GM18511 (cell line): ENCODE measurements around the gene PLEKHA5.
A peak's percentile ranks its signal among the peaks of the same experiment; 100 is the strongest.
"Not testable (repeated sequence)": the region's sequence is repeated elsewhere in the genome, so short reads cannot be mapped to it uniquely, and the experiment has no call there.

Experiments used
- ATAC-seq: cut with Tn5 transposase; IDR thresholded peaks from one replicate; pipeline ENCODE4 v1.9.1; 2021; ENCODE audit warnings: mild to moderate bottlenecking, moderate library complexity; ENCODE audit not compliant: unreplicated experiment

Gene PLEKHA5

GRCh38 chr12:19311165-19311564, 181.6 kb downstream of the PLEKHA5 start:
- ATAC-seq, result no peak

GRCh38 chr12:19312637-19313036, 183.1 kb downstream of the PLEKHA5 start:
- no peak for ATAC-seq

DNA sequence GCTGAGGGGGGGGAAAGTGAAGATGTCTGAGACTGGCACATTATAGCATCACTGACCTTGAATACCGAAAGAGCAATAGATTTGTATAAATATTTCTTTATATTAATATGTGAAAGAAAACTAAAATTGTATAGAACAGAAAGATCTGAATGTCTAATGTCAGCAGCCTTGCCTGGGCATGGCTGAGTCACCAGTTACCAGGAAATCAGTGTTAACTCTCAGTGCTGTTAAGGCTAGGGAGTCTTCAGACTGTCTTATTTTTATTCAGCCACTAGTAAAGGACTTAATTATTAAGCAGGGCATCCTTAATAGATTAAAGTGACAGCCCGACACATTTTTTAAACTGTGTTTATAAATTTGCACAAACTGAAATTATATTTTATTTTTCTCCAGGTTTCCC, 186.9 kb downstream of the PLEKHA5 start:
- no peak for ATAC-seq

GRCh38 chr12:19322376-19322775, 192.8 kb downstream of the PLEKHA5 start:
- no peak for ATAC-seq

DNA sequence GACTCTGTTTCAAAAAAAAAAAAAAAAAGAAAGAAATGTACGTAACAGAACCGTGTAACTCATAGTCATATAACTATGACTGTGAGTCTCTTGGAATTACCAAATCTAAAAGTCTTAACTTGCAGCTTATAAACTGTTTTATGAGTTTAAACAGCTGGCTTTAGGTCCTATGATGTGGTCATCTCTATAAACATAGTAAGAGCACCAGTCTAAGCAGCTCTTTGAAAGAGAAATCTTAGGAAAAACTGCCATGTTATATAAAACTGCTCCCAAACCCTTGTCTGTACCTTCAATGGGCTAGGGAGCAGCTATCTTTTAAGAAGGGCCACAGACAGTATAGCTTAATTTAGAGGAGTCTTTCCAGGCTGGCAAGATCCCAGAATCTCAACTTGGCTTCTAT, 194.3 kb downstream of the PLEKHA5 start:
- ATAC-seq, result no peak

- ATAC-seq, result no peak
Measured at GRCh38 chr12:19326102-19326501, 196.6 kb downstream of the PLEKHA5 start.

- no peak for ATAC-seq
Measured at GRCh38 chr12:19332196-19332595, 202.7 kb downstream of the PLEKHA5 start.

DNA sequence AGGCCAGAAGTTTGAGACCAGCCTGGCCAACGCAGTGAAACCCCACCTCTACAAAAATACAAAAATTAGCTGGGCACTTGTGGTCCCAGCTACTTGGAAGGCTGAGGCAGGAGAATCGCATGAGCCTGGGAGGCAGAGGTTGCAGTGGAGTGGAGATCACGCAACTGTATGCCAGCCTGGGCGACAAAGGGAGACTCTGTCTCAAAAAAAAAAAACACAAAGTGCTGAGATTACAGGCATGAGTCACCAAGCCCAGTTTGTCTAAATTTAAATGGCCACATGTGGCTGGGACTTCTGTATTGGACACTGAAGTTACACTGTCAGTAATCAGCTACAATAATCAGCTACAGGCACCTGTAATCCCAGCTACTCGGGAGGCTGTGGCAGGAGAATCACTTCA, 208.9 kb downstream of the PLEKHA5 start:
- no peak for ATAC-seq

DNA sequence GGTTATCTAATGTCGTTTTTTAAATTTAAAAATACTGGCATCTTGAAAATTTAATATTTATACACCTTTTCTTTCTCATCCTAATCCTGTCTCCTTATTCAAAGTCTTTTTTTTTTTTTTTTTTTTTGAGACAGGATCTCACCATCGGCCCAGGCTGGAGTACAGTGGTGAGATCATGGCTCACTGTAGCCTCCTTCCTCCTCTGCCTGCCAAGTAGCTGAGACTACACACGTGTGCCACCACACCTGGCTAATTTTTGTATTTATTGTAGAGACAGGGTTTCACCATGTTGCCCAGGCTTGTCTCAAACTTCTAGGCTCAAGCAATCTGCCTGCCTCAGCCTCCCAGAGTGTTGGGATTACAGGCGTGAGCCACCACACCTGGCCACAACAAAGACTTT, 221.3 kb downstream of the PLEKHA5 start:
- ATAC-seq, result not testable (repeated sequence)

GRCh38 chr12:19351346-19351745, 221.8 kb downstream of the PLEKHA5 start:
- ATAC-seq, result no peak

DNA sequence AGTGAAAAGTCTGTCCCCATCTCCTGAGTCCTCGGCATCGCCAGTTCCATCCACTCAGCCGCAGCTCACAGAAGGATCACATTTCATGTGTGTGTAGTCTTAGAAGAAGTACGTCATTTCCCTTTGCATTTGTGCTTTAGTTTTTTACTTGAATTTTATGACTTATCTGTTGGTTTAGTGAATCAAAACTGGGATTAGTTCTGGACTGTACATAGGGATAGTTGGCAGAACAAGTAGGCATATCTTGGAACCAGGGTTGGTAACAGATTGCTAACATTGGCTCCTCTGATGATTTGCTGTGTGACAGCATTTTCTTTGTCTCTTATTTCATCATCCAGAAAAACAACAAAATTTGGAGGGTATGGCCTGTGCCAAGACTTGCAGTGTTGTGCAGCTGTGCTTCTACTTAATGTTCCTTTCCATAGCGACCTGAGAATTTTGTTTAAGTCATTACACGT, 240.2 kb downstream of the PLEKHA5 start:
- ATAC-seq, result no peak

DNA sequence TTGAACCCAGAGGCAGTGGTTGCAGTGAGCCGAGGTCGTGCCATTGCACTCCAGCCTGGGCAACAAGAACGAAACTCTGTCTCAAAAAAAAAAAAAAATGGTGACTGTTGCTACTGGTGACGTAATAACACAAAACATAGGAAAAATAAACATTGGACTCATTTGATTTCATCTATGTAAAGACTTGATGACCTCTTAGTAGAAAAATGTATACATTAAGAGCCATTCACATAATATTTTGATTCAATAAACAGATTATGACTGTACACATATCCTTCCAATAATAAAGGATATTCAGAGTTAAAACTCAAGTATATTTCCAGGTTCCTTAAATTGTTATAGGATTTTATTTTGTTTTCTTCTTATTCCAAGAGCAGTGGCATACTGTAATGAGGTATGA, 244.1 kb downstream of the PLEKHA5 start:
- no peak for ATAC-seq

- ATAC-seq, result no peak
Measured at GRCh38 chr12:19375888-19376287, 246.4 kb downstream of the PLEKHA5 start.

DNA sequence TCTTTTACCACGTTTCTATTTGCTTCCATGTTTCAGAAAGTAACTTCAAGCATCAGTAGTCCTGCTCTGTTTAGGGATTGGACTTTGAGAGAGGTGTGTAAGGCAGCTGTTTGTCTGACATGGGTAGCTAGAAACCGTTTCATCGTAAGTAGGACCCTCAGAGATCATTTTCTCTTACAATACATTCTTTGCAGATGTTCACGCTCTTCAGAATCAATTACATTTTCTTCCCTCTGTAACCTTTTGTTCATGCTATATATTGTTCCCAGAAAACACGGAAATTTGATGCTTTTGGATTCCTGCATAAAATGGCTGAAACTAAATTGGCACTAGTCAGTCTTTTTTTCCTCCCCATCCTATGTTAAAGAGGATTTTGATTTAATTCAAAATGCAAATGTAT, 247.2 kb downstream of the PLEKHA5 start:
- ATAC-seq, result no peak

GRCh38 chr12:19382111-19382526, 252.6 kb downstream of the PLEKHA5 start:
- peak; percentile 98 for ATAC-seq

GRCh38 chr12:19382563-19382962, 253.0 kb downstream of the PLEKHA5 start:
- peak; percentile 5 for ATAC-seq

DNA sequence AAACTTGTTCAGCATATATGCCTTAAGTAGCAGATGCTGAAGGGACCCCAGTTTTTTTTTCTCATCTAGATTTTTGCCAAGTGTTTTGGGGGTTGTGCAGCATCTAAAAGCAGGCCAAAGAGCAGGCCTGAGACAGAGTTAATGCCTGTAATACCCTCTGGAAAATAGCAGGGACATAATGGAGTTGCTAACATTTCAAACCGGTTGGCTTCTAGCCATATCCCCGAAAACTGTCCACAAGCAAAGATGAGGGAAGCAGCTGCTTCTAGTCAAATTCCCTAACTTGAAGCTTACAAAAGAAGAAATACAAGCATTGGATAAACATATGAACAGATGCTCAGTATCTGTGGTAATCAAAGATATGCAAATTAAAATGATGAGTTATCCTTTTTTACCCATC, 257.6 kb downstream of the PLEKHA5 start:
- no peak for ATAC-seq

- no peak for ATAC-seq
Measured at GRCh38 chr12:19388131-19388549, 258.6 kb downstream of the PLEKHA5 start.

- ATAC-seq, result no peak
Measured at GRCh38 chr12:19390051-19390598, 260.6 kb downstream of the PLEKHA5 start.

GRCh38 chr12:19392644-19393043, 263.1 kb downstream of the PLEKHA5 start:
- not testable (repeated sequence) for ATAC-seq

GRCh38 chr12:19394385-19394784, 264.9 kb downstream of the PLEKHA5 start:
- ATAC-seq, result no peak

DNA sequence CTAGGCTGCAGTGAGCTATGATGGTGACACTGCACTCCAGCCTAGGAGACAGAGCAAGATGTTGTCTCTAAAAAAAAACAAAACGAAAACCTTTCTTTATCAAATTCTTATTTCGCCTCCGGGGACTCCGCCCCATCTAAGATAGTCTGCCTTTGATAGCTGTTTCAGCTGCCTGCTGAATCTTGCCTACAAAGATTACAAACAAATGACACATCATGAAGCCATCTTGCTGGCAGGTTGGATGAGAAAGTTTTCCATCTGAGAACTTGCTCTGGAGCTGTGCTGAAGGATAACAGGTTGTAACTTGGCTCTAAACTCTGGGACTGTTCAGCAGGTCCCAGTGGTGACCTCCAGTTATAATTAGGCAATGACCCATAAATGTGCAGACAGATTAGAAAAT, 268.0 kb downstream of the PLEKHA5 start:
- ATAC-seq, result no peak
